ENCODE measurements around the gene CDC14B.

The CDC14B gene

DNA sequence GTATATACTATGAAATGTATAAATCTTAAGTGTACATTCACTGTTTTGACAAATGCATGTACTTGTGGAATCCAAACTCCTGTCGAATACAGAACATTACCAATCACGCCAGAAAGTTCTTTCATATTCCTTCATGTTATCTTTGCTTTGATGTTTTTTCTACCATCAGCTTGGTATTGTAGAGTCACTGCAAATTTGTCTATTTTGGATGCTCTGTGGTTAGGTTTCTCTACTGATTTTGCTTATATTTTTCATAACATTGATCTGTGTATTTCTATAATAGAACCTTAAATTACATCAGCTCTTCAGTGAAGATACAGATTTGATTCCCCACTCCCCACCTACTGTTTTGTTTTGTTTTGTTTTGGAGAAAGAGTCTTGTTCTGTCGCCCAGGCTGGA lies 138.9 kb downstream of the CDC14B start:
- no peak for DNase-seq

- DNase-seq = no peak
Measured at GRCh38 chr9:96478829-96479371, 140.7 kb downstream of the CDC14B start.

DNA sequence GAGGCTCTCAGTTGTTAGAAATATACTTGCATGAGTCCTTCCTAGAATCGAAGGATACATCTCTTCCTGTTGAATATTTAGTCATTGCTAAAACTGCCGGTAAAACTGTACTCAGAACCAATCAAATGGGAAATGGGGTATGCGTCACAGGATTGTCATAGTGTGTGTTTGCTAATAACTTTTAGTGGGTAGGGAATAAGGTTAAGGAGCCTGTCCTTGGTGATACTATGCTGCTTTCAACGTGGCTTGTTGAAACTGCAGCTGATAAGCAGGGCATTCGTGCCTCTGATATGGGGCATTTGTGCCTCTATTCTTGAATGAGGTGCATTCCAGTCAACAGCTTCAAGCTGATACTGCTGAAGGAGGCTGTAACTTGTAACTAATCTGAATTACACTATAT lies 143.1 kb downstream of the CDC14B start:
- no peak for DNase-seq

DNA sequence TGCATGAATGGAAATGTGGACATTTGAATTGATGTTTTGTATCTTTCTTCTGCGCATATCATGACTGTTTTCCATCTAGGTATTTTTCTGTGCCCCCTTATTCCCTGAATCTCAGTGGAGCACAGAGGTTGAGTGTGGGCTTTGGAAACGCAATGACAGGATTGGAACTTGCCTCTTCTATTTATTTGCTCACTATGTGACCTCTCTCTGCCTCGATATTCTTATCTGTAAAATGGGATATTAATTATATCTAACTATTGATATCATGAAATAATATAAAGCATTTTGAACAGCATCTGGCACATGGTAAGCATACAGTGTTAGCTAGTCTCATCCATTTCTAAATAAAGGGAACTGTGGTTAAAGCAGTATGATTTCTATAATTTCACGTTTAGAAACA lies 143.6 kb downstream of the CDC14B start:
- no peak for DNase-seq

- DNase-seq = no peak
Measured at GRCh38 chr9:96467784-96468183, 151.9 kb downstream of the CDC14B start.

DNA sequence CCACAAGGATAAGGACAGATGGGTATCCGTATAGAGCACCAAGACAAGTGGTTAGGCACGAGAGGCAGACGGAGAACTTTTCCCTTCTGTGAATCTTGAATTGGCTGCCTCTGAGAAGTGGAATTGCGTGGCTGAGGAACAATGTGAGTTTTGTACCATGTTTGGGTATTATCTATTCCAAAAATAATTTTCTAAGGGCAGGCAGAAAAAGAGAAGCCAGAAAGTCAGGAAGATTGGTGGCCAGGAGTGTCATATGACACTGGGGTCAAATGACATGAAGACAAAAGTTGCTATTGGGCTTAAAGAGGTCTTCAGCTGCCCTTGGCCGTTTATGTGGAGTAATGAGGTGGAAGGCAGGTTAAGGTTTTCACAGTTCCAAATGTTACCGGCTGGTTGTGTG lies 155.2 kb downstream of the CDC14B start:
- no peak for DNase-seq

DNA sequence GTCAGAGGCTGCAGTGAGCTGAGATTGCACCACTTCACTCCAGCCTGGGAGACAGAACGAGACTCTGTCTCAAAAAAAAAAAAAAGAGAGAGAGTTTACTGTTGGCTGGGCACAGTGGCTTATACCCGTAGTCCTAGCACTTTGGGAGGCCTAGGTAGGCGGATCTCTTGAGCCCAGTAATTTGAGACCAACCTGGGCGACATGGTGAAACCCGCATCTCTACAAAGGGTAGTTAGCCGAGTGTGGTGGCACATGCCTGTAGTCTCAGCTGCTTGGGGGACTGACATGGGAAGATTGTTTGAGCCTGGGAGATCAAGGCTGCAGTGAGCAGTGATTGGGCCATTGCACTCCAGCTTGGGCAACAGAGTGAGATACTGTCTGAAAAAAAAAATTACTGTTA lies 157.1 kb downstream of the CDC14B start:
- DNase-seq = no peak

- DNase-seq = no peak
Measured at GRCh38 chr9:96461336-96461735, 158.3 kb downstream of the CDC14B start.

DNA sequence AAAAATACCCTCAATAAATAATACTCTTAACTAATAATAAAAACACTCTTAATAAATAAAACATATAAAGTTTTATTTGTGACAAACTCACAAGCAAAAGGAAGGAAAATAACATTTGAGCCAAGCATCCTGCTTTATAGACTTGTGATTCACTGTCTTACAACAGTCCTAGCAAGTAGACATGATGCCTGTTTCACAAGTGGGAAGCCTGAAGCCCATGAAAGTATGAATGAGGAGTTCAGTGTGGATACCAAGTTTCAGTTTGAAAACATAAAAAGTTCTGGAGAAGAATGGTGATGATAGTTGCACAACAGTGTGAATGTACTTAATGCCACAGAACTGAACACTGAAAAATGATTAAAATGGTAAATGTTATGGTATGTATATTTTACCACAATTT lies 158.8 kb downstream of the CDC14B start:
- no peak for DNase-seq

- DNase-seq = no peak
Measured at GRCh38 chr9:96460470-96460869, 159.2 kb downstream of the CDC14B start.

- no peak for DNase-seq
Measured at GRCh38 chr9:96459268-96460007, 160.2 kb downstream of the CDC14B start.

DNA sequence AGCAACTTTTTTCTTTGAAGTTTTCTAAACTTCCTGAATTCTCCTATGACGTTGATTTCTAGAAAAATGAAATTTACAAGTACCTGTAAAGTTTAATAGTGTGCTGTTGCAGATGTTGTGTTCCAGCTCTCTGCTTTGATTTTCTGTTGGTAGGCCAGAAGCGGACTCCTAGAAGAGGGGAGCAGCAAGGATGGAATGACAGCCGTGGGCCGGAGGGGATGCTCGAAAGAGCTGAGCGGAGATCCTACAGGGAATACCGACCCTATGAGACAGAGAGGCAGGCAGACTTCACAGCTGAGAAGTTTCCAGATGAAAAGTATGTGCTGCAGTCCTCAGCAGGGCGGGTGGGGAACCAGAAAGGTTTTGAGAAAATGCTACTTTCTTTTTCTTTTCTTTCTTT lies 161.4 kb downstream of the CDC14B start:
- DNase-seq = no peak

DNA sequence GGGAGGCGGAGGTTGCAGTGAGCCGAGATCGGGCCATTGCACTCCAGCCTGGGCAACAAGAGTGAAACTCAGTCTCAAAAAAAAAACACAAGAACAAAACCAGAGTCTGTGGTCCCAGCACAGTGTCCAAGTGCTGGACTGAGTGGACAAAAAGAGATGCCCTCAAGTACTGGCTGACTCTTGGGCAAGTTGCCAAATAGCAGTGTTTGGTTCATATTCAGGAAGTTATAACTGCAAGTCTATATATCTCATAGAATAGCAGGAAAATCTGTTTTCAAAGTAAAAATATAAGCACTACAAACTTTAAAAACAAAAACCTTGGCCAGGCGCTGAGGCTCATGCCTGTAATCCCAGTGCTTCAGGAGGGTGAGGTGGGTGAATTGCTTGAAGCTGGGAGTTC lies 162.4 kb downstream of the CDC14B start:
- no peak for DNase-seq

DNA sequence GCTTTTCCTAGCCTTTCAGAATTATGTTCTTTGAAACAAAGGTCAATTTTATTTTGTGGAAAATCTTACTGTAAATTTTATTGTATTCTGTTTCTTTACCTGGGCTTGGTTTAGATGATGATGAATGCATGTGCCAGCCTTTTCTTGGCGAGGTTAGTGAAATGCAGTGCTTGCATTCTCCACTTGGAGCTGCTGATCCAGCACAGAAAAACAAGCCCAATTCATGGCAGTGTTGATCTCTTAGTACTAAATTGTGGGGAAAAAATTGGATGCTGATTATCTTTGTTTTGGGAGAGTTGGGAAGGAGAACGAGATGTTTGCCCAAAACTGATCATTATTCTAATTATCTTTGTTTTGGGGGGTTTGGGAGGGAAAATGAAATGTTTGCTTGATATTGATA lies 166.0 kb downstream of the CDC14B start:
- DNase-seq = no peak

GRCh38 chr9:96450613-96451528 lies 168.8 kb downstream of the CDC14B start:
- DNase-seq = peak in 3 of 4 experiments; percentile 10 to 23 (median 11)

Measured in activated naive CD4-positive, alpha-beta T cell (primary cell).